HepG2 (cell line): ENCODE results near the gene NCBP1. TPM values are rescaled to one million over a fixed set of nuclear protein-coding genes. Genes with fewer than 3 reads are reported as not detected.

Source experiments
- ATAC-seq: fragments of 200-7000 bp; cut with Tn5 transposase; 3 replicates; pipeline ENCODE4 v1.9.1; 2020; ENCODE audit warnings: mild to moderate bottlenecking, moderate library complexity
- BruUV-seq: library from RNA; stranded (reverse); fragments of 400-500 nt; replicated peaks from 2 replicates; lab custom pipeline; 2021; lab: Mats Ljungman, UMichigan
- CTCF ChIA-PET: fragments of 300-600 bp; formaldehyde crosslinking; extraction: SDS; loops from one replicate; lab custom pipeline; 2021; ENCODE audit warnings: low total read pairs, inconsistent platforms, low intra/inter-chr PET ratio; lab: Yijun Ruan, JAX
- POLR2A ChIA-PET: fragments of 350-600 bp; sonication (Branson Sonifier 250); formaldehyde crosslinking; loops from one replicate; lab custom pipeline; 2020; ENCODE audit warnings: antibody characterized with exemption, inconsistent platforms; lab: Yijun Ruan, JAX
- DNase-seq: peaks from one replicate; pipeline ENCODE4 v3.0.0-alpha.2; 2015; ENCODE audit warnings: low spot score
- FAIRE-seq: peaks from 3 replicates; lab custom pipeline; 2011; peaks lifted over from hg19 to GRCh38; lab: Jason Lieb, UNC
- H2AFZ ChIP-seq: one replicate; pipeline ENCODE4 v1.6.1; 2011; ENCODE audit warnings: low read length, inconsistent platforms
- H3K27ac ChIP-seq: fragments of 300-600 bp; 3 replicates; pipeline ENCODE4 v1.8.0; 2011; ENCODE audit warnings: mixed run types, mild to moderate bottlenecking, mixed read lengths, low read length, inconsistent platforms; ENCODE audit not compliant: insufficient read depth; ENCODE audit errors: extremely low read length
- H3K27me3 ChIP-seq, 2 experiments: fragments of 200-600 bp in 1 of 2; 2 replicates in 1 of 2; 3 replicates in 1 of 2; pipeline versions ENCODE4 v1.6.0 to v1.8.0; 2011; ENCODE audit warnings: low read length in 2 of 2, mild to moderate bottlenecking in 2 of 2, moderate library complexity in 2 of 2, inconsistent platforms in 1 of 2; ENCODE audit not compliant: insufficient read depth in 2 of 2, control insufficient read depth in 1 of 2
- H3K36me3 ChIP-seq, 2 experiments: fragments of 200-600 bp in 1 of 2; replicated peaks in 1 of 2; 2 replicates in 1 of 2; 3 replicates in 1 of 2; pipeline versions ENCODE4 v1.5.1 to v1.8.0; 2011; ENCODE audit warnings: low read length in 2 of 2, inconsistent platforms in 1 of 2; ENCODE audit not compliant: insufficient read depth in 2 of 2, control insufficient read depth in 1 of 2
- H3K4me1 ChIP-seq: 2 replicates; pipeline ENCODE4 v1.5.1; 2012; ENCODE audit warnings: low read length, inconsistent platforms; ENCODE audit not compliant: insufficient read depth
- H3K4me2 ChIP-seq: 2 replicates; pipeline ENCODE4 v1.6.0; 2011; ENCODE audit warnings: low read depth, low read length, inconsistent platforms
- H3K4me3 ChIP-seq, 3 experiments: fragments of 200-600 bp in 1 of 3; sonication (generic), shearing (Covaris generic) in 1 of 3; replicated peaks in 1 of 3; 2 replicates each; pipeline ENCODE4 v1.5.1; 2011 to 2016; ENCODE audit warnings: low read length in 3 of 3, inconsistent platforms in 2 of 3, low read depth in 2 of 3, mild to moderate bottlenecking in 2 of 3, control low read depth in 1 of 3, mixed read lengths in 1 of 3; ENCODE audit not compliant: insufficient read depth in 1 of 3
- H3K79me2 ChIP-seq: one replicate; pipeline ENCODE4 v1.6.1; 2011; ENCODE audit warnings: low read length, inconsistent platforms; ENCODE audit not compliant: insufficient read depth
- H3K9ac ChIP-seq: 2 replicates; pipeline ENCODE4 v1.6.0; 2011; ENCODE audit warnings: mild to moderate bottlenecking, low read depth, low read length, inconsistent platforms; ENCODE audit not compliant: insufficient read depth
- H3K9me3 ChIP-seq: 2 replicates; pipeline ENCODE4 v1.5.1; 2012; ENCODE audit warnings: mild to moderate bottlenecking, low read length
- H4K20me1 ChIP-seq: 2 replicates; pipeline ENCODE4 v1.6.0; 2011; ENCODE audit warnings: inconsistent platforms, mild to moderate bottlenecking, low read length, moderate library complexity; ENCODE audit not compliant: insufficient read depth
- KDM1A ChIP-seq: IDR thresholded peaks from 2 replicates; pipeline ENCODE4 v1.6.1; 2016; ENCODE audit warnings: missing compliant biosample characterization
- REL ChIP-seq: sonication (generic); formaldehyde crosslinking; conservative IDR thresholded peaks from 2 replicates; pipeline ENCODE4 v1.8.0; 2022; ENCODE audit warnings: mild to moderate bottlenecking, missing genetic modification reagents, moderate library complexity
- SALL2 ChIP-seq: sonication (generic); formaldehyde crosslinking; IDR thresholded peaks from 2 replicates; pipeline ENCODE4 v1.8.1; 2023; ENCODE audit warnings: mild to moderate bottlenecking, missing genetic modification reagents, inconsistent platforms
- SMARCE1 ChIP-seq: fragments of 450-650 bp; IDR thresholded peaks from 2 replicates; pipeline ENCODE4 v1.6.1; 2017; ENCODE audit warnings: borderline replicate concordance
- ZC3H4 ChIP-seq: sonication (generic); formaldehyde crosslinking; IDR thresholded peaks from 2 replicates; pipeline ENCODE4 v1.4.0; 2020; ENCODE audit warnings: missing genetic modification reagents, borderline replicate concordance
- ZNF484 ChIP-seq: sonication (generic); formaldehyde crosslinking; IDR thresholded peaks from 2 replicates; pipeline ENCODE4 v1.5.1; 2020; ENCODE audit warnings: mild to moderate bottlenecking, low read depth, missing genetic modification reagents, borderline replicate concordance
- ZNF572 ChIP-seq: sonication (generic); formaldehyde crosslinking; IDR thresholded peaks from 2 replicates; pipeline ENCODE4 v1.5.1; 2020; ENCODE audit warnings: mild to moderate bottlenecking, missing genetic modification reagents
- ZNF629 ChIP-seq: sonication (generic); formaldehyde crosslinking; conservative IDR thresholded peaks from 2 replicates; pipeline ENCODE4 v1.5.0; 2020; ENCODE audit warnings: missing genetic modification reagents
- ZSCAN21 ChIP-seq: sonication (generic); formaldehyde crosslinking; IDR thresholded peaks from 2 replicates; pipeline ENCODE4 v1.8.0; 2022; ENCODE audit warnings: mild to moderate bottlenecking, missing genetic modification reagents, moderate library complexity, borderline replicate concordance
- WGBS: methylation state at CpG from one replicate; pipeline ENCODE4 v1.1.6; 2017; ENCODE audit warnings: low lambda C conversion rate; 5-methylcytosine and 5-hydroxymethylcytosine counted together
- in situ Hi-C: cut with HindIII; loops from 2 replicates; pipeline ENCODE4 v1.10.0; 2017; ENCODE audit warnings: low pct_unique_long_range_greater_than_20kb; ENCODE audit not compliant: extremely low pct_ligation_motif_present
- intact Hi-C: fragments of 100-400 bp; cut with micrococcal nuclease; formaldehyde crosslinking; loops from one replicate; pipeline ENCODE4 v1.10.0; 2022; ENCODE audit not compliant: unreplicated experiment
- polyA plus RNA-seq, 8 experiments: library from polyadenylated mRNA; depleted of rRNA in 3 of 8; stranded (reverse) in 7 of 8; unstranded in 1 of 8; fragments of >200 nt; fragmentation: Illumina TruSeq in 4 of 8; extraction: Trizol in 4 of 8; gene quantifications; 2 replicates each; pipeline versions ENCODE4 v1.2.1 to v1.2.3, GENCODE V29; 2011 to 2016; ENCODE audit warnings: low read depth in 4 of 8, missing spikeins in 1 of 8, mixed read lengths in 1 of 8; ENCODE audit not compliant: insufficient read depth in 1 of 8
- total RNA-seq, 5 experiments: library from RNA; depleted of rRNA; stranded (reverse); fragments of >200 nt; fragmentation: Illumina TruSeq; extraction: Trizol; gene quantifications; 2 replicates each; pipeline ENCODE4 v1.2.3, GENCODE V29; 2016; ENCODE audit warnings: low read depth in 1 of 5
- TF ChIP-seq, protein P1 (sequence below): sonication (generic); formaldehyde crosslinking; IDR thresholded peaks from 2 replicates; pipeline ENCODE4 v1.5.0; 2020; ENCODE audit warnings: missing genetic modification reagents
- TF ChIP-seq, protein P2 (sequence below): sonication (generic); formaldehyde crosslinking; IDR thresholded peaks from 2 replicates; pipeline ENCODE4 v1.9.0; 2021; ENCODE audit warnings: mild to moderate bottlenecking, missing genetic modification reagents
- TF ChIP-seq, protein P3 (sequence below), 2 experiments: sonication (generic) in 1 of 2; formaldehyde crosslinking in 1 of 2; IDR thresholded peaks; 2 replicates each; pipeline versions ENCODE4 v1.4.0 to v1.6.1; 2016 to 2020; ENCODE audit warnings: borderline replicate concordance in 1 of 2, low read depth in 1 of 2, mild to moderate bottlenecking in 1 of 2, missing genetic modification reagents in 1 of 2

NCBP1 gene
- total and polyA plus RNA-seq, 2 of the 13 experiments (the other 11 are each of a cell fraction or from before 2014, with no cell fraction given) = 13.3 to 40.2 TPM

DNA sequence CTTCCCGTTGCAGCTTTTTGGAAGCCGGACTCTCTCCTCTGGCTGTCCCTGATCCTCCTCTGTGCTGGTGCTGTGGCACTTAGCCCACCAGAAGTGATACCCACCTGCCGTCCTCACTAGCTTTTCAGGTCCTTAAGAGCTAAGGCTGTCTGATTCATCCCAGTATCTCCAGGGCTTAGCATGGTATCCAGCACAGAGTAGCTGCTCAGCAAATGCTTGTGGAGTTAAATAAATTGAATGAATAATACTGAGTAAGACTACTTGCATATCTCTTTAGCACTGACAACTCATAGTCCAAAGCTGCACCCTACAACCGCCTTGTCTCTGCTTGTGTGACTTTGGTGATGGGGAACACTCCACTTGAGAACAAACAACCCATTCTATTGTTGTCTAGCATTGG lies 71.2 kb downstream of the NCBP1 start:
- Histone ChIP-seq H2AFZ (no peak overlapping the region), H3K9me3 (no peaks in the 10 kb centered on the region), H3K9ac (no peak overlapping the region), H3K27ac (no peak overlapping the region), H3K4me1 (peaks cover 60% of the 10 kb centered on the region), H4K20me1 (no peaks in the 10 kb centered on the region), H3K79me2 (no peaks in the 10 kb centered on the region), H3K36me3 (no peaks in the 10 kb centered on the region), H3K4me2 (no peak overlapping the region; the same call in 1 of the 2 replicates), H3K27me3 (no peaks in the 10 kb centered on the region), H3K4me3 (no peak overlapping the region)
- ATAC-seq (no peak), FAIRE-seq (no peak), DNase-seq (no peak)
- intact Hi-C loops (no loop called here), in situ Hi-C loops (no loop called here)
- ChIA-PET POLR2A (interaction anchor here (1.8 kb wide), 1 partner anchor 218 kb away, joined by 9 read pairs; the partner anchor contains the start of gene TRMO), CTCF (no interaction called here)
- no TSS peak for BruUV-seq
- WGBS = 69% methylated on average over 2 of the region's 4 CpGs
- TF ChIP-seq SALL2 (CRISPR knock-in tag) = no peak
- TF ChIP-seq REL = no peak
- TF ChIP-seq SMARCE1 = no peak
- TF ChIP-seq, protein P1, sequence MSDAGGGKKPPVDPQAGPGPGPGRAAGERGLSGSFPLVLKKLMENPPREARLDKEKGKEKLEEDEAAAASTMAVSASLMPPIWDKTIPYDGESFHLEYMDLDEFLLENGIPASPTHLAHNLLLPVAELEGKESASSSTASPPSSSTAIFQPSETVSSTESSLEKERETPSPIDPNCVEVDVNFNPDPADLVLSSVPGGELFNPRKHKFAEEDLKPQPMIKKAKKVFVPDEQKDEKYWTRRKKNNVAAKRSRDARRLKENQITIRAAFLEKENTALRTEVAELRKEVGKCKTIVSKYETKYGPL (CRISPR knock-in tag) = no peak
- TF ChIP-seq ZSCAN21 (CRISPR knock-in tag) = no peak
- TF ChIP-seq ZNF572 = no peak
- no peak for TF ChIP-seq ZNF484 (CRISPR knock-in tag)
- no peak for TF ChIP-seq KDM1A (CRISPR knock-in tag)
- TF ChIP-seq, protein P2, sequence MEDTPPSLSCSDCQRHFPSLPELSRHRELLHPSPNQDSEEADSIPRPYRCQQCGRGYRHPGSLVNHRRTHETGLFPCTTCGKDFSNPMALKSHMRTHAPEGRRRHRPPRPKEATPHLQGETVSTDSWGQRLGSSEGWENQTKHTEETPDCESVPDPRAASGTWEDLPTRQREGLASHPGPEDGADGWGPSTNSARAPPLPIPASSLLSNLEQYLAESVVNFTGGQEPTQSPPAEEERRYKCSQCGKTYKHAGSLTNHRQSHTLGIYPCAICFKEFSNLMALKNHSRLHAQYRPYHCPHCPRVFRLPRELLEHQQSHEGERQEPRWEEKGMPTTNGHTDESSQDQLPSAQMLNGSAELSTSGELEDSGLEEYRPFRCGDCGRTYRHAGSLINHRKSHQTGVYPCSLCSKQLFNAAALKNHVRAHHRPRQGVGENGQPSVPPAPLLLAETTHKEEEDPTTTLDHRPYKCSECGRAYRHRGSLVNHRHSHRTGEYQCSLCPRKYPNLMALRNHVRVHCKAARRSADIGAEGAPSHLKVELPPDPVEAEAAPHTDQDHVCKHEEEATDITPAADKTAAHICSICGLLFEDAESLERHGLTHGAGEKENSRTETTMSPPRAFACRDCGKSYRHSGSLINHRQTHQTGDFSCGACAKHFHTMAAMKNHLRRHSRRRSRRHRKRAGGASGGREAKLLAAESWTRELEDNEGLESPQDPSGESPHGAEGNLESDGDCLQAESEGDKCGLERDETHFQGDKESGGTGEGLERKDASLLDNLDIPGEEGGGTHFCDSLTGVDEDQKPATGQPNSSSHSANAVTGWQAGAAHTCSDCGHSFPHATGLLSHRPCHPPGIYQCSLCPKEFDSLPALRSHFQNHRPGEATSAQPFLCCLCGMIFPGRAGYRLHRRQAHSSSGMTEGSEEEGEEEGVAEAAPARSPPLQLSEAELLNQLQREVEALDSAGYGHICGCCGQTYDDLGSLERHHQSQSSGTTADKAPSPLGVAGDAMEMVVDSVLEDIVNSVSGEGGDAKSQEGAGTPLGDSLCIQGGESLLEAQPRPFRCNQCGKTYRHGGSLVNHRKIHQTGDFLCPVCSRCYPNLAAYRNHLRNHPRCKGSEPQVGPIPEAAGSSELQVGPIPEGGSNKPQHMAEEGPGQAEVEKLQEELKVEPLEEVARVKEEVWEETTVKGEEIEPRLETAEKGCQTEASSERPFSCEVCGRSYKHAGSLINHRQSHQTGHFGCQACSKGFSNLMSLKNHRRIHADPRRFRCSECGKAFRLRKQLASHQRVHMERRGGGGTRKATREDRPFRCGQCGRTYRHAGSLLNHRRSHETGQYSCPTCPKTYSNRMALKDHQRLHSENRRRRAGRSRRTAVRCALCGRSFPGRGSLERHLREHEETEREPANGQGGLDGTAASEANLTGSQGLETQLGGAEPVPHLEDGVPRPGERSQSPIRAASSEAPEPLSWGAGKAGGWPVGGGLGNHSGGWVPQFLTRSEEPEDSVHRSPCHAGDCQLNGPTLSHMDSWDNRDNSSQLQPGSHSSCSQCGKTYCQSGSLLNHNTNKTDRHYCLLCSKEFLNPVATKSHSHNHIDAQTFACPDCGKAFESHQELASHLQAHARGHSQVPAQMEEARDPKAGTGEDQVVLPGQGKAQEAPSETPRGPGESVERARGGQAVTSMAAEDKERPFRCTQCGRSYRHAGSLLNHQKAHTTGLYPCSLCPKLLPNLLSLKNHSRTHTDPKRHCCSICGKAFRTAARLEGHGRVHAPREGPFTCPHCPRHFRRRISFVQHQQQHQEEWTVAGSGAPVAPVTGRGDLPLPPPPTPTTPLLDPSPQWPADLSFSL (CRISPR knock-in tag) = no peak
- TF ChIP-seq, protein P3, sequence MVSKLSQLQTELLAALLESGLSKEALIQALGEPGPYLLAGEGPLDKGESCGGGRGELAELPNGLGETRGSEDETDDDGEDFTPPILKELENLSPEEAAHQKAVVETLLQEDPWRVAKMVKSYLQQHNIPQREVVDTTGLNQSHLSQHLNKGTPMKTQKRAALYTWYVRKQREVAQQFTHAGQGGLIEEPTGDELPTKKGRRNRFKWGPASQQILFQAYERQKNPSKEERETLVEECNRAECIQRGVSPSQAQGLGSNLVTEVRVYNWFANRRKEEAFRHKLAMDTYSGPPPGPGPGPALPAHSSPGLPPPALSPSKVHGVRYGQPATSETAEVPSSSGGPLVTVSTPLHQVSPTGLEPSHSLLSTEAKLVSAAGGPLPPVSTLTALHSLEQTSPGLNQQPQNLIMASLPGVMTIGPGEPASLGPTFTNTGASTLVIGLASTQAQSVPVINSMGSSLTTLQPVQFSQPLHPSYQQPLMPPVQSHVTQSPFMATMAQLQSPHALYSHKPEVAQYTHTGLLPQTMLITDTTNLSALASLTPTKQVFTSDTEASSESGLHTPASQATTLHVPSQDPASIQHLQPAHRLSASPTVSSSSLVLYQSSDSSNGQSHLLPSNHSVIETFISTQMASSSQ (IDR thresholded peaks at IDR 0.05; ENCODE audit: low read depth) = no peak
- TF ChIP-seq, protein P3 (CRISPR knock-in tag; IDR thresholded peaks at IDR 0.05; ENCODE audit: borderline replicate concordance) = no peak
- no peak for TF ChIP-seq ZNF629 (CRISPR knock-in tag)
- TF ChIP-seq ZC3H4 (CRISPR knock-in tag) = no peak
